Keratinocyte (primary cell): Measurements from ENCODE around the gene FA2H. TPM values are rescaled to one million over a fixed set of nuclear protein-coding genes. Genes with fewer than 3 reads are reported as not detected.

ENCODE experiments used
- DNase-seq: peaks from one replicate; pipeline ENCODE4 v3.0.0-alpha.2; 2011; ENCODE audit warnings: low read depth, missing footprints, low spot score
- FAIRE-seq: peaks from 2 replicates; lab custom pipeline; 2011; peaks lifted over from hg19 to GRCh38; lab: Jason Lieb, UNC
- H2AFZ ChIP-seq: 2 replicates; pipeline ENCODE4 v1.6.0; 2012; ENCODE audit warnings: low read length, control low read depth, inconsistent platforms; ENCODE audit not compliant: control insufficient read depth
- H3K27ac ChIP-seq: 2 replicates; pipeline ENCODE4 v1.5.1; 2011; ENCODE audit warnings: low read length; ENCODE audit not compliant: control insufficient read depth, insufficient read depth
- H3K27me3 ChIP-seq: 3 replicates; pipeline ENCODE4 v1.6.0; 2011; ENCODE audit warnings: low read length; ENCODE audit not compliant: control insufficient read depth, insufficient read depth; ENCODE audit errors: extremely low read depth
- H3K36me3 ChIP-seq, 2 experiments: 2 replicates in 1 of 2; 3 replicates in 1 of 2; pipeline ENCODE4 v1.5.1; 2011; ENCODE audit warnings: low read length in 2 of 2, mild to moderate bottlenecking in 1 of 2; ENCODE audit not compliant: control insufficient read depth in 2 of 2, insufficient read depth in 2 of 2; ENCODE audit errors: extremely low read depth in 1 of 2
- H3K4me1 ChIP-seq: 3 replicates; pipeline ENCODE4 v1.5.1; 2011; ENCODE audit warnings: low read length; ENCODE audit not compliant: control insufficient read depth, insufficient read depth; ENCODE audit errors: extremely low read depth
- H3K4me2 ChIP-seq: 3 replicates; pipeline ENCODE4 v1.6.0; 2011; ENCODE audit warnings: low read depth, low read length; ENCODE audit not compliant: control insufficient read depth, insufficient read depth; ENCODE audit errors: extremely low read depth
- H3K4me3 ChIP-seq, 3 experiments: fragments of 200-600 bp in 1 of 3; sonication (generic) in 1 of 3; 2 replicates in 2 of 3; 3 replicates in 1 of 3; pipeline ENCODE4 v1.5.1; 2011 to 2016; ENCODE audit warnings: low read length in 3 of 3, mild to moderate bottlenecking in 3 of 3, control low read depth in 2 of 3, inconsistent platforms in 1 of 3, low read depth in 1 of 3, mixed read lengths in 1 of 3, mixed run types in 1 of 3, moderate library complexity in 1 of 3; ENCODE audit not compliant: control insufficient read depth in 2 of 3, insufficient read depth in 2 of 3; ENCODE audit errors: extremely low read depth in 1 of 3
- H3K79me2 ChIP-seq: 2 replicates; pipeline ENCODE4 v1.6.0; 2012; ENCODE audit warnings: low read length; ENCODE audit not compliant: control insufficient read depth, insufficient read depth
- H3K9ac ChIP-seq: 3 replicates; pipeline ENCODE4 v1.6.0; 2011; ENCODE audit warnings: low read length; ENCODE audit not compliant: control insufficient read depth, insufficient read depth; ENCODE audit errors: extremely low read depth
- H3K9me1 ChIP-seq: 3 replicates; pipeline ENCODE4 v1.6.0; 2011; ENCODE audit warnings: low read length; ENCODE audit not compliant: control insufficient read depth, insufficient read depth; ENCODE audit errors: extremely low read depth
- H3K9me3 ChIP-seq: 2 replicates; pipeline ENCODE4 v1.5.1; 2012; ENCODE audit warnings: low read depth, low read length; ENCODE audit not compliant: control insufficient read depth
- H4K20me1 ChIP-seq: 3 replicates; pipeline ENCODE4 v1.6.0; 2011; ENCODE audit warnings: low read length; ENCODE audit not compliant: control insufficient read depth, insufficient read depth; ENCODE audit errors: extremely low read depth
- EZH2 ChIP-seq: IDR thresholded peaks from one replicate; pipeline ENCODE4 v1.6.1; 2012; ENCODE audit warnings: inconsistent platforms, mild to moderate bottlenecking, low read length, moderate library complexity
- dilution Hi-C: fragments of 300-500 bp; cut with MboI; formaldehyde crosslinking; loops from one replicate; pipeline ENCODE4 v1.7.0; 2020; ENCODE audit warnings: low sequenced_read_pairs; ENCODE audit not compliant: extremely low pct_ligation_motif_present
- polyA plus RNA-seq, 5 experiments: library from polyadenylated mRNA; depleted of rRNA in 3 of 5; stranded (reverse) in 3 of 5; stranded (forward) in 1 of 5; unstranded in 1 of 5; fragments of >200 nt; gene quantifications; 1 replicate in 1 of 5; 2 replicates in 3 of 5; 3 replicates in 1 of 5; pipeline versions ENCODE4 v1.2.1 to v1.2.3, GENCODE V29; 2011 to 2012; ENCODE audit warnings: missing spikeins in 2 of 5, low read depth in 1 of 5, low replicate concordance in 1 of 5
- TF ChIP-seq, protein P1 (sequence below), 3 experiments: IDR thresholded peaks in 1 of 3; conservative IDR thresholded peaks in 1 of 3; optimal IDR thresholded peaks in 1 of 3; 2 replicates in 2 of 3; 3 replicates in 1 of 3; pipeline versions ENCODE3 to v1.5.1; 2011; ENCODE audit warnings: low read length in 3 of 3, mild to moderate bottlenecking in 3 of 3, moderate library complexity in 2 of 3, control low read depth in 1 of 3, inconsistent platforms in 1 of 3; ENCODE audit not compliant: insufficient read depth in 2 of 3; ENCODE audit errors: extremely low read depth in 1 of 3

Gene FA2H
- polyA plus RNA-seq, 1 donor (not counting 4 experiments of a cell fraction or from before 2014, with no cell fraction given): 0.16 TPM

DNA sequence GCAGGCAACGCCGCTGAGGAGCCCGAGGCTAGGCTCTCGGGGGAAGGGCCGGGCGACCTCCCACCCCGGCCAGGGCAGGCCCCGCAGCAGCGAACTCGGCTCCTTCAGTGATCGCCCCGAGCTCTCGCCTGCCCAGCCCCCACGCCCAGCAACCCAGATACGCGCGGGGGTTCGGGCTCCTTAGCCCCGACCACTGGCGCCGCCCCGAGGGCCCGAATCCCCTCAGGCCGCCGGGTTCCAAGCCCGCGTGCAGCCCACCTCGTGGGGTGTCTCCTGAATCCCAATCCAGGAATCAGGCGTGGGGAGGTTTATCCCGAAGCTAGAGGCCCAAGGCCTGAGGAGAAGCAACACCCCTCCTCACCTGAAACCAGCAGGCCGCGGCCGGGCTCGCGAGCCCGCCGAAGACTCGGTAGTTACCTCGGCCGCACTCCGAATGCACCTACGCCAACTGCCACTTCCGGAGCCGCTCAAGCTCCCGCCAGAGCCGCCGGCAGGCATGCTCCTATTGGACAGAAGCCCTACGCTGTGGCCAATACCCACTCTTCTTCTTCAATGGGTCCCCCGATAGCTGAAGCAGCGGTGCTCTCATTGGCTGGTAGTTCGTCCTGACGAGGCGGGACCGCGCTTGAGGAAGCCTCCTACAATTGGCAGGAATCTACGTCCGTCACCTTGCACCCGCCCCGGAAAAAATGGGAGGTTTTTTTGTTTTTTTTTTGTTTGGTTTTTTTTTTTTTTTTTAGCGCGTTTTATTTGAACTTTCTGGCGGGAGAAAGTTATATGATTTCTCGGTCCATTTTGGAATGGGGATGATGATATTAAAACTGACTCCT lies 108.0 kb downstream of the FA2H start, which contains the start of gene RFWD3:
Gene RFWD3 (minus strand): TSS at position 453 of the 830 bp plus-strand sequence. CDS start 5,428 bp downstream, outside the sequence.
- dilution Hi-C loops: no loop called here
- Histone ChIP-seq H4K20me1 (no peaks in the 10 kb centered on the region), H3K79me2 (peaks cover 48% of the 10 kb centered on the region), H2AFZ (peak within 1 kb of the TSS; percentile 78), H3K4me3 (peak within 1 kb of the TSS; percentile 86 to 98 (median 92)), H3K9me3 (no peaks in the 10 kb centered on the region), H3K27ac (peak within 1 kb of the TSS; percentile 88), H3K9ac (peak within 1 kb of the TSS; percentile 94), H3K27me3 (no peaks in the 10 kb centered on the region), H3K36me3 (peaks cover 9 to 26% of the 10 kb centered on the region in 2 experiments), H3K4me2 (peak within 1 kb of the TSS; percentile 78), H3K4me1 (peaks cover 8% of the 10 kb centered on the region), H3K9me1 (no peaks in the 10 kb centered on the region)
- DNase-seq (peak; percentile 94), FAIRE-seq (peak; percentile 62)
- no peak for TF ChIP-seq EZH2
- TF ChIP-seq, protein P1, sequence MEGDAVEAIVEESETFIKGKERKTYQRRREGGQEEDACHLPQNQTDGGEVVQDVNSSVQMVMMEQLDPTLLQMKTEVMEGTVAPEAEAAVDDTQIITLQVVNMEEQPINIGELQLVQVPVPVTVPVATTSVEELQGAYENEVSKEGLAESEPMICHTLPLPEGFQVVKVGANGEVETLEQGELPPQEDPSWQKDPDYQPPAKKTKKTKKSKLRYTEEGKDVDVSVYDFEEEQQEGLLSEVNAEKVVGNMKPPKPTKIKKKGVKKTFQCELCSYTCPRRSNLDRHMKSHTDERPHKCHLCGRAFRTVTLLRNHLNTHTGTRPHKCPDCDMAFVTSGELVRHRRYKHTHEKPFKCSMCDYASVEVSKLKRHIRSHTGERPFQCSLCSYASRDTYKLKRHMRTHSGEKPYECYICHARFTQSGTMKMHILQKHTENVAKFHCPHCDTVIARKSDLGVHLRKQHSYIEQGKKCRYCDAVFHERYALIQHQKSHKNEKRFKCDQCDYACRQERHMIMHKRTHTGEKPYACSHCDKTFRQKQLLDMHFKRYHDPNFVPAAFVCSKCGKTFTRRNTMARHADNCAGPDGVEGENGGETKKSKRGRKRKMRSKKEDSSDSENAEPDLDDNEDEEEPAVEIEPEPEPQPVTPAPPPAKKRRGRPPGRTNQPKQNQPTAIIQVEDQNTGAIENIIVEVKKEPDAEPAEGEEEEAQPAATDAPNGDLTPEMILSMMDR (optimal IDR thresholded peaks at IDR 0.05 in 1 of 3, IDR thresholded peaks at IDR 0.05 in 1 of 3, conservative IDR thresholded peaks at IDR 0.05 in 1 of 3; ENCODE audit: extremely low read depth in 1 of 3, insufficient read depth in 2 of 3, low read length in 3 of 3): no peak

DNA sequence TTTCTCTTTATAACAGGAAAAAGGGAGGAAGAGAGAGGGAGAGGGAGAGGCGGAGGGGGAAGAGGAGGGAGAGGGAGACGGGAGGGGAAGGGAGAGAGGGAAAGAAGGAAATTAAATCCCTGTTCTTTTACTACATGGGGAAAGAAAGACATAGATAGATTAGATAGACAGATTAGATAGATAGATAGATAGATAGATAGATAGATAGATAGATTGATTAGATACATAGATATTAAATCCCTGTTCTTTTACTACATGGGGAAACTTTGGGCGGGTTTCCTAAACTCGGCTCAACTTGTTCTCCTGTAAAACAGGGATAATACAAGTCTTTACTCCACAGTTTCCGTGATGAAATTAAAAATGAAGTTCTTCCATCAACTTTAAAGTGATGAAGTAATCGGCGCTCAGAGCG lies 108.6 kb downstream of the FA2H start:
- Histone ChIP-seq H2AFZ (no peak overlapping the region), H3K27me3 (no peaks in the 10 kb centered on the region), H3K9ac (peak overlapping the region; percentile 94), H3K4me3 (peak overlapping the region; percentile 86 to 98 (median 92)), H3K9me3 (no peaks in the 10 kb centered on the region), H3K9me1 (no peaks in the 10 kb centered on the region), H3K79me2 (peaks cover 53% of the 10 kb centered on the region), H3K27ac (peak overlapping the region; percentile 88), H3K4me1 (peaks cover 14% of the 10 kb centered on the region), H3K4me2 (peak overlapping the region; percentile 78), H3K36me3 (peaks cover 9 to 29% of the 10 kb centered on the region in 2 experiments), H4K20me1 (no peaks in the 10 kb centered on the region)
- no peak for DNase-seq
- no peak for TF ChIP-seq EZH2
- TF ChIP-seq, protein P1 (optimal IDR thresholded peaks at IDR 0.05 in 1 of 3, IDR thresholded peaks at IDR 0.05 in 1 of 3, conservative IDR thresholded peaks at IDR 0.05 in 1 of 3; ENCODE audit: extremely low read depth in 1 of 3, insufficient read depth in 2 of 3, low read length in 3 of 3): no peak
- dilution Hi-C loops: no loop called here
- no peak for FAIRE-seq

Other genes with a start within 250 kb of the FA2H start
- 41.5 to 79.7 TPM (median 63.6 TPM) in 3 replicates for gene GLG1, start 167.7 kb downstream of the FA2H start, polyA plus RNA-seq
- 22.6 to 29.2 TPM (median 25.0 TPM) in 3 replicates for gene RFWD3, start 107.9 kb downstream of the FA2H start, polyA plus RNA-seq
- 6.4 to 12.5 TPM (median 12.4 TPM) in 3 replicates for gene MLKL, start 74.0 kb downstream of the FA2H start, polyA plus RNA-seq
- 47.0 to 73.9 TPM (median 59.7 TPM) in 3 replicates for gene WDR59, start 210.3 kb upstream of the FA2H start, polyA plus RNA-seq
- 12.9 to 20.3 TPM (median 19.1 TPM) in 3 replicates for gene ZNRF1, start 224.2 kb upstream of the FA2H start, polyA plus RNA-seq